HG03159 (cell line): ENCODE measurements around the gene RNASE1.

Source experiments
- ATAC-seq: cut with Tn5 transposase; IDR thresholded peaks from one replicate; pipeline ENCODE4 v1.9.1; 2021; ENCODE audit warnings: mild to moderate bottlenecking, moderate library complexity; ENCODE audit not compliant: unreplicated experiment

The RNASE1 gene

GRCh38 chr14:20809917-20810316, 7.3 kb upstream of the RNASE1 start:
- no peak for ATAC-seq

GRCh38 chr14:20808162-20808483, 5.5 kb upstream of the RNASE1 start:
- ATAC-seq: no peak

GRCh38 chr14:20807304-20808161, 4.9 kb upstream of the RNASE1 start:
- no peak for ATAC-seq

GRCh38 chr14:20805485-20805884, 2.8 kb upstream of the RNASE1 start:
- no peak for ATAC-seq

DNA sequence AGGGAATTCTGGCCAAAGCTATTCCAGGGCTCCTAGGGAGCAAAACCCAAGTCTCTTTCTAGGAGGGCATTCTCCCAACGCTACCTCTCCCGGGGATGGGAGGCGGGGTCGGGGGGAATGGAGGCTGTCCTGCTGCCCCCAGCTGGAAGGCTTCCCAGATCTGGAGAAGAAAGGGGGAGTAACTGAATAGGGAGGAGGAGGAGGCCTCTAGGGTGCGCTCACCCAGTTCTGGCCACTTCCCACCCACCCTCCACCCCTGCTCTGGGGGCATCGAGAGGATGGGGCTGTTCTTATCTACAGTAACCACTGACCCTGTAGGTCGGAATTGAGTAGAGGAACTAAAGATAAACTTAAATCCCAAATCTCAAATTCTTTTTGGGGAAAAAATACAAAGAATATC, 579 bp upstream of the RNASE1 start:
- ATAC-seq: no peak

- no peak for ATAC-seq
Measured at GRCh38 chr14:20801726-20802125, 918 bp downstream of the RNASE1 start.

GRCh38 chr14:20799892-20800544, 2.6 kb downstream of the RNASE1 start:
- no peak for ATAC-seq

DNA sequence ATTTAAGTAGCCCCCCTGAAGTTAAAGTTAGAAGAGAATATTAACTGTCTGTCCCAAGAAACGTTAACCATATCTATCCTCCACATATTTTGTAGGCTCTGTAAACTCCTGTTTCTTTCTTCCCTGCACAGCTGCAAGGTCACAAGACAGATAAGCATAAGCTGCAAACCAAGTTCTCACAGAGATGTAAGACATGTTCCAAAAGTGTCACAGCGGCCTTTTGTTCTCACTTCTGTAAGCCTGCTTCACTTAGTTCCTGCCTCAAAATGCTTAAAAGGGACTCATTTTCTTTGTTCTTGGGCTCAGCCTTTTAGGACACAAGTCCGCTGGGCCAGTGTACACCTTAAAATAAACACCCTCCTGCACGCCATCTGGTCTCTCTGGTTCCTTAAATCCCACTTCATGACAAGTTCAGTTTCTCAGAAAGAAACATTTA, 3.2 kb downstream of the RNASE1 start:
- no peak for ATAC-seq

DNA sequence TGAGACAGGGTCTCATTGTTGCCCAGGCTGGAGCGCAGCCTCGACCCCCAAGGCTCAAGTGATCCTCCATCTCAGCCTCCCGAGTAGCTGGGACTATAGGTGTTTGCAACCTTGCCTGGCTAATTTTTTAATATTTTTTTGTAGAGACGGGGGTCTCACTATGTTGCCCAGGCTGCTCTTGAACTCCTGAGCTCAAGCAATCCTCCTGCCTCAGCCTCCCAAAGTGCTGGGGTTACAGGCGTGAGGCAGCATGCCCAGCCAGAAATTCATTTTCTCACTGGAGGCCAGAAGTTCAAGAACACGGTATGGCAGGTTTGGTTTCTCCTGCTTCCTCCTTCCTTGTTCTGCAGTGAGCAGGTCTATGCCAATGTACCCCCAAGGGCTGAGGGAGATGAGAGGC, 3.7 kb downstream of the RNASE1 start:
- no peak for ATAC-seq

DNA sequence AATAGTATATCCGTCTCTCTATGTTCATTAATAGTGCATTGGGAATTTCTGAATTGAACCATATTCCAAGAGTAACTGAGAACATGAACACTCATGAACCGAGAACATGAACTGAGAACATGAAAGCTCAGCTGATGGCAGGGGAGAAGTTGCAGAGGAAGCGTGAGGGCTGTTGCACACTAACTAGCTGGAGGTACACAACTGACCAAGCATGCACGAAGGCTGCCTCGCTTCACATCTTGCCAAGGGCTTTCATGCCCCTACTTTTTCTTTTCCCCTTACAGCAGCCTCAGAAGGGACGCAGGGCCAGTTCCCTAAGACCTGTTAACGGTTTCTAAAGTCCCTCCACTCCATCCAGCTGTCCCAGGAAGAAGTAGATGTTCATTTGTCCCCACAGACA, 4.3 kb downstream of the RNASE1 start:
- ATAC-seq: no peak

- no peak for ATAC-seq
Measured at GRCh38 chr14:20797164-20797563, 5.5 kb downstream of the RNASE1 start.

GRCh38 chr14:20794644-20795369, 7.8 kb downstream of the RNASE1 start:
- no peak for ATAC-seq

GRCh38 chr14:20792556-20792955, 10.1 kb downstream of the RNASE1 start:
- ATAC-seq: no peak

GRCh38 chr14:20791597-20791996, 11.0 kb downstream of the RNASE1 start:
- no peak for ATAC-seq

DNA sequence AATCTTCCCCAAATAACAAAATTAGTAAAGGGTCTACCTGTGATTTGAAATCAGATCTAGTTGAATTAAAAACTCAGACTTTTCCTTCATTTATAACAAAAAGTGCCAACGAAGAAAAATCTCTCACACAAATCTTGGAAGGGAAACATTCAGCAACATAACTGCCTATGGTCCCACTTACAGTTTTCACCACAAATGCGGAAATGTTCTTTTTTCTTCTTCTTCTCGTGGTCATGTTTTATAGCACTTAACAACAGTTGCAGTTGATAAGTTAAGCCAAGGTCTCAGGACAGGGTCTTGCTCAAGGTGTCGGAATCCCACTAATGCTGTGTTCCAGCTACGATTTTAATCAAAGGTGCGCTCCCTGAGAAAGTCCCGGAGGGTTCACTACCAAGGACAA, 11.5 kb downstream of the RNASE1 start:
- ATAC-seq: no peak

- ATAC-seq: no peak
Measured at GRCh38 chr14:20790464-20791116, 12.1 kb downstream of the RNASE1 start.

DNA sequence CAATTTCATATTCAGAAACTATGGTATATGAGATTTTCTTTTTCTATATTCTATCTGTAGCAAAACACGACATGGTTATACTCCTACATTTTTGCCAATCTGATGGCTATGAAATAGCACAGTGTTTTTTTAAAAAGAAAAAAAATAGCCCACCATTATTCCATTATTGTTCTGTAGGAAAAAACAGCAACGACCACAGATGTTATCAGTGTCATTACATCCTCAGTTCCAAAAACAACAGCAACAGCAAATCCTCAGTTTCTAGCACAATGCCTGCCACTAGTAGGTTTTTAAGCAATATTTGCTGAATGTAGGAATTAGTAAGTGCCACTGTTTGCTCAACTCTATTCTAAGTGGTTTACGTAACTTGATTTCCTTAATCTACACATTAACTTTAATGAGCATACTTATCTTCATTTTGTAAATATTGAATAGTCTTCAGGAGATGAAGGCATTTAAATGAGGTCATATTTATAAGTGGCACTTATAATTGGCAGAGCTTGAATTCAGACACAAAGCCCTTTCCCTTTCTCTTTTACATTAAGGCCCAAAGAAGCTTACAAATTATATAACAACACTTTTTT, 13.3 kb downstream of the RNASE1 start:
- ATAC-seq: no peak

- no peak for ATAC-seq
Measured at GRCh38 chr14:20787025-20787424, 15.6 kb downstream of the RNASE1 start.

DNA sequence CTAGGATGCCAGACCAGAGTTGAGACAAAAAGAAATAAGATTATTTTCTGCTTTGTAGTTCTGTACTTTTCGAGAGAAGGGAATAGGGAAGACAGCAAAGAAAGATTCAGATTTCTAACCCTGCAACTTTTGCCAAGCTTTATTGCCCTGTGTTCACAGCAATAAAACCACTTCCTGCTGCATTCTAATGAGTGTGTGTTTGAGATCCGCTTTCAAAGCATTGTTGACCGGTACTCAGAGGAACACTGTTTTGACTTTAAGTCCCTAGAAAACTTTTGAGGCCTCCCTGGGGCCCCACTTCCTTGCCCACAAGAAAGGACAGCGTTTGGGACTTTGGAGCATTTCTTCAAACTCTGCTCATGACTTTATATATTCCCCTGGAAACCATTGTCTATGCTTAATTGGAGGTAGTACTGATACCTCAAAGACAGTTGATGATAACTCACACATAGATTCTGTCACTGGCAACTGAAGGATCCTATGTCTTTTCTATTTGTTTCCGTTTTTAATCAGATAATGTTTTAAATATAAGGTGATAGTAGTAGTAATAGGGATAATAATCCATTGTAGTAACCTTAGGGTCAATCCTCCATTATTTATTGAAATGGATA, 20.3 kb downstream of the RNASE1 start:
- no peak for ATAC-seq

DNA sequence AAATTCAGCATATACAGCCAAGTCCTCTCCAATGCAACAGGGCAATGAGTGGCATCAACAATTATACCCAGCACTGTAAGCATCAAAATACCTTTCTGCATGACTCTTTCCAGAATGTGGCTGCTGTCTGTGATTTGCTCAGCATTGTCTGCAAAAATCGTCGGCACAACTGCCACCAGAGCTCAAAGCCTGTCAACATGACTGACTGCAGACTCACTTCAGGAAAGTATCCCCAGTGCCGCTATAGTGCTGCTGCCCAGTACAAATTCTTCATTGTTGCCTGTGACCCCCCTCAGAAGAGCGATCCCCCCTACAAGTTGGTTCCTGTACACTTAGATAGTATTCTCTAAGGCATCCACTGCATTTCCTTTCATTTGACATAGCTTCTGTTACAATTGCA, 20.8 kb downstream of the RNASE1 start:
- ATAC-seq: no peak

- ATAC-seq: no peak
Measured at GRCh38 chr14:20775901-20776300, 26.7 kb downstream of the RNASE1 start.
